ENCODE data around the gene MOBP.
A peak's percentile ranks its signal among the peaks of the same experiment; 100 is the strongest.
"Not testable (repeated sequence)": the region's sequence is repeated elsewhere in the genome, so short reads cannot be mapped to it uniquely, and the experiment has no call there.

Gene MOBP

GRCh38 chr3:39467394-39468107 is at the start of gene MOBP:
Gene MOBP (plus strand): TSS chr3:39467680. CDS start chr3:39502070, 34,390 bp downstream.
- peaks cover 17% of the 10 kb centered on the region for H3K27me3 Mint-ChIP-seq
- no peak within 1 kb of the TSS for H3K4me3 Mint-ChIP-seq
- H3K4me1 Mint-ChIP-seq: no peaks in the 10 kb centered on the region
- ATAC-seq (ENCODE audit: low read depth) (no peak), DNase-seq (ENCODE audit: low spot score in 2 of 2) (no peak)
- no peaks in the 10 kb centered on the region for H3K36me3 Mint-ChIP-seq
- no peaks in the 10 kb centered on the region for H3K9me3 Mint-ChIP-seq
- no peak within 1 kb of the TSS for H3K27ac Mint-ChIP-seq

DNA sequence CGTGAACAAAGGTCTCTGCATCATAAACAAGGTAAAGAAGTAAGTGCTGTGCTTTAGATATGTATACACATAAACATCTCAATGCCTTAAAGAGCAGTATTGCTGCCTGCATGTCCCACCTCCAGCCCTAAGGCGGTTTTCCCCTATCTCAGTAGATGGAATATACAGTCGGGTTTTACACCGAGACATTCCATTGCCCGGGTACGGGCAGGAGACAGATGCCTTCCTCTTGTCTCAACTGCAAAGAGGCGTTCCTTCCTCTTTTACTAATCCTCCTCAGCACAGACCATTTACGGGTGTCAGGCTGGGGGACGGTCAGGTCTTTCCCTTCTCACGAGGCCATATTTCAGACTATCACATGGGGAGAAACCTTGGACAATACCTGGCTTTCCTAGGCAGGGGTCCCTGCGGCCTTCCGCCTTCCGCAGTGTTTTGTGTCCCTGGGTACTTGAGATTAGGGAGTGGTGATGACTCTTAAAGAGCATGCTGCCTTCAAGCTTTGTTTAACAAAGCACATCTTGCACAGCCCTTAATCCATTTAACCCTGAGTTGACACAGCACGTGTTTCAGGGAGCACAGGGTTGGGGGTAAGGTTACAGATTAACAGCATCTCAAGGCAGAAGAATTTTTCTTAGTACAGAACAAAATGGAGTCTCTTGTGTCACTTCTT is 48.8 kb upstream of the MOBP start:
- H3K9me3 Mint-ChIP-seq: not testable (repeated sequence)

GRCh38 chr3:39419742-39420315 is 47.7 kb upstream of the MOBP start:
- H3K36me3 Mint-ChIP-seq: no peaks in the 10 kb centered on the region
- peaks cover 1% of the 10 kb centered on the region for H3K27me3 Mint-ChIP-seq
- no peaks in the 10 kb centered on the region for H3K9me3 Mint-ChIP-seq
- ATAC-seq (ENCODE audit: low read depth): no peak
- H3K27ac Mint-ChIP-seq: no peak overlapping the region
- DNase-seq (ENCODE audit: low spot score in 2 of 2): no peak
- H3K4me3 Mint-ChIP-seq: no peak overlapping the region
- no peaks in the 10 kb centered on the region for H3K4me1 Mint-ChIP-seq

More for the DNA sequence above, 48.8 kb upstream of the MOBP start:
- DNase-seq (ENCODE audit: low spot score in 2 of 2); H3K27ac Mint-ChIP-seq; H3K36me3 Mint-ChIP-seq; H3K4me3 Mint-ChIP-seq; H3K27me3 Mint-ChIP-seq; ATAC-seq (ENCODE audit: low read depth); H3K4me1 Mint-ChIP-seq: not testable (repeated sequence)

DNA sequence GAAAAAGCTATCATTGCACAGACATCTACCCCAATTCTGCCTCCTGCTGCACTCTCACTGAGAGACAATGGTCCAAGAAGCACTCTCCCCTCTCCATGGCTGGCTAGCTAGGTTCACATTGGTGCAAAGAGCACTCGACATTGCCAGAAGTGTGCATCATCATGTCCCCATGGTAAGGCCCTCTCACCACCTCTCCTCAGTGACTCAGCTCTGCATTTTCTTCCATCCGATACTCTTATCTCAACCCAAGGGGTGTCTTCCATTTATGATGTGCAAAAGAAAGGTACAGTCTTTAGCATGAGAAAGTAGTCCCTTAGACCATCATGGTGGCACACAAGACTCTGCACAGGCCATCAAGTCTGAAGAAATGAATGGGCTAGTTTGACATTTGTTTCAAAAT is 46.9 kb upstream of the MOBP start:
- Mint-ChIP-seq H3K4me3 (no peak overlapping the region), H3K9me3 (no peaks in the 10 kb centered on the region), H3K36me3 (no peaks in the 10 kb centered on the region), H3K27ac (no peak overlapping the region), H3K27me3 (peaks cover 1% of the 10 kb centered on the region), H3K4me1 (no peaks in the 10 kb centered on the region)
- no peak for DNase-seq (ENCODE audit: low spot score in 2 of 2)
- ATAC-seq (ENCODE audit: low read depth): no peak

- Mint-ChIP-seq H3K4me3 (no peak overlapping the region), H3K27ac (no peak overlapping the region), H3K4me1 (no peaks in the 10 kb centered on the region), H3K36me3 (no peaks in the 10 kb centered on the region), H3K27me3 (no peaks in the 10 kb centered on the region), H3K9me3 (no peaks in the 10 kb centered on the region)
- ATAC-seq (ENCODE audit: low read depth): no peak
- DNase-seq (ENCODE audit: low spot score in 2 of 2): no peak
These were observed 44.0 kb upstream of the MOBP start for GRCh38 chr3:39423436-39423970.

DNA sequence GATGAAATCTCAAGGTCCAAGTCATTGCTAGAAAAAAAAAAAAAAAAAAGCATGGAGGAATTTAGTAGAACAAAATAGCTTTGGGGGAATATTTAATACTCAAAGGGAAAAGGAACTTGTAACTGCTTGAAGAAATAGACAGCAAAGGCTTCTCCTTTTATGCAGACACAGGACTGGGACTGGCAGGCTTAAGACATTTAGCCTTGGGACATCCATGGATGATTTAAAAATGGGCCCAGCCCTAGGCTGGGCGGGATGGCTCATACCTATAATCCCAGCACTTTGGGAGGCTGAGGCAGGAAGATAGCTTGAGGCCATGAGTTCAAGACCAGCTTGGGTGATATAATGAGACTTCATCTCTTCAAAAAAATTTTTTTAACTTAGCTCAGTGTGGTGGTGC is 41.2 kb upstream of the MOBP start:
- peaks cover 9% of the 10 kb centered on the region for H3K27me3 Mint-ChIP-seq
- no peaks in the 10 kb centered on the region for H3K36me3 Mint-ChIP-seq
- no peak overlapping the region for H3K4me3 Mint-ChIP-seq
- no peaks in the 10 kb centered on the region for H3K9me3 Mint-ChIP-seq
- H3K27ac Mint-ChIP-seq: no peak overlapping the region
- ATAC-seq (ENCODE audit: low read depth) (no peak), DNase-seq (ENCODE audit: low spot score in 2 of 2) (no peak)
- H3K4me1 Mint-ChIP-seq: no peaks in the 10 kb centered on the region

GRCh38 chr3:39427506-39427905 is 40.0 kb upstream of the MOBP start:
- Mint-ChIP-seq H3K4me1 (no peaks in the 10 kb centered on the region), H3K27me3 (peaks cover 9% of the 10 kb centered on the region), H3K27ac (no peak overlapping the region), H3K9me3 (no peaks in the 10 kb centered on the region), H3K4me3 (no peak overlapping the region), H3K36me3 (no peaks in the 10 kb centered on the region)
- no peak for ATAC-seq (ENCODE audit: low read depth)
- no peak for DNase-seq (ENCODE audit: low spot score in 2 of 2)

GRCh38 chr3:39428745-39429201 is 38.7 kb upstream of the MOBP start:
- Mint-ChIP-seq H3K27me3 (peaks cover 9% of the 10 kb centered on the region), H3K36me3 (no peaks in the 10 kb centered on the region), H3K27ac (no peak overlapping the region), H3K4me1 (no peaks in the 10 kb centered on the region), H3K9me3 (no peaks in the 10 kb centered on the region), H3K4me3 (no peak overlapping the region)
- ATAC-seq (ENCODE audit: low read depth) (no peak), DNase-seq (ENCODE audit: low spot score in 2 of 2) (no peak)

DNA sequence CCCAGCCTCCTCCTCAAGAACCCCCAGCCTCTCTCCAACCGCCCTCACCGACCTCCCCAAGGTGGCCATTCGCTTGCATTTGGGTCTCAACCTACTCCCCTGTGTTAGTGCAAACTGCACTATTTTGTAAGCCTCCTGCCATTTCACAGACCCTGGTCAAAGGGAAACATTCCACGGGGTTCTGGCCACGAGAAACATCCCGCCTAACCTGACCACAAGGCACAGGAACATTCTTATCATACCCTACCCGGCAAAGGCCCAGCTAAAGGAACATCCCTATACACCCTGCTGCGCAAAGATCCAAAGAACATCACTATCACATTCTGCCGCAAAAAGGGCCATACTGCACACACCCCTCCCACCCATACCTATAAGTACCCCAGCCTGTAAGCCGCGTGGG is 38.0 kb upstream of the MOBP start:
- Mint-ChIP-seq H3K9me3 (no peaks in the 10 kb centered on the region), H3K36me3 (no peaks in the 10 kb centered on the region), H3K27me3 (peaks cover 9% of the 10 kb centered on the region), H3K4me1 (no peaks in the 10 kb centered on the region), H3K27ac (no peak overlapping the region), H3K4me3 (no peak overlapping the region)
- DNase-seq (ENCODE audit: low spot score in 2 of 2): no peak
- no peak for ATAC-seq (ENCODE audit: low read depth)

GRCh38 chr3:39432342-39432741 is 35.1 kb upstream of the MOBP start:
- Mint-ChIP-seq H3K36me3 (no peaks in the 10 kb centered on the region), H3K4me3 (no peak overlapping the region), H3K4me1 (peaks cover 5% of the 10 kb centered on the region), H3K9me3 (no peaks in the 10 kb centered on the region), H3K27ac (no peak overlapping the region), H3K27me3 (peaks cover 9% of the 10 kb centered on the region)
- DNase-seq (ENCODE audit: low spot score in 2 of 2) (no peak), ATAC-seq (ENCODE audit: low read depth) (no peak)

GRCh38 chr3:39433642-39434041 is 33.8 kb upstream of the MOBP start:
- no peak overlapping the region for H3K27ac Mint-ChIP-seq
- no peaks in the 10 kb centered on the region for H3K9me3 Mint-ChIP-seq
- peaks cover 9% of the 10 kb centered on the region for H3K27me3 Mint-ChIP-seq
- no peaks in the 10 kb centered on the region for H3K36me3 Mint-ChIP-seq
- ATAC-seq (ENCODE audit: low read depth) (no peak), DNase-seq (ENCODE audit: low spot score in 2 of 2) (no peak)
- H3K4me3 Mint-ChIP-seq: no peak overlapping the region
- peaks cover 5% of the 10 kb centered on the region for H3K4me1 Mint-ChIP-seq

DNA sequence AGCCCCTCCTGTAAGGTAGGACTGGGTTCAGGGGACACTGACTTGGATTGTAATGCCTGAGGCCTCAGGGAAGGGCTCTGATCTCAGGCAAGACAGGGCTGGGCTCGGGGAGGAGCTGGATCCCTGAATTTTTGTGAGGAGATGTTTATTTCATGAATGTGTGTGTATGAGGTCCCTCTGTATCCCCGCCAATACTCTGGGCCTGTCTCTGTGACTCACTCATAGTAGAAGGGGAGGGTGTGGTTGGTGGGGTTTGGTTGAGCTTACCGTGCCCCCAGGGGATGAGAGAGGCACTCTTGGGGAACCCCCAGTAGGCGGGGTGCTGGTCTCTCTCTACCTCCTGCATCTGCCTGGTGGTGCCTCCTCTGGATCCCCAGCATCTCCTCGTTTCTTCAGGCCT is 32.9 kb upstream of the MOBP start:
- no peak overlapping the region for H3K27ac Mint-ChIP-seq

DNA sequence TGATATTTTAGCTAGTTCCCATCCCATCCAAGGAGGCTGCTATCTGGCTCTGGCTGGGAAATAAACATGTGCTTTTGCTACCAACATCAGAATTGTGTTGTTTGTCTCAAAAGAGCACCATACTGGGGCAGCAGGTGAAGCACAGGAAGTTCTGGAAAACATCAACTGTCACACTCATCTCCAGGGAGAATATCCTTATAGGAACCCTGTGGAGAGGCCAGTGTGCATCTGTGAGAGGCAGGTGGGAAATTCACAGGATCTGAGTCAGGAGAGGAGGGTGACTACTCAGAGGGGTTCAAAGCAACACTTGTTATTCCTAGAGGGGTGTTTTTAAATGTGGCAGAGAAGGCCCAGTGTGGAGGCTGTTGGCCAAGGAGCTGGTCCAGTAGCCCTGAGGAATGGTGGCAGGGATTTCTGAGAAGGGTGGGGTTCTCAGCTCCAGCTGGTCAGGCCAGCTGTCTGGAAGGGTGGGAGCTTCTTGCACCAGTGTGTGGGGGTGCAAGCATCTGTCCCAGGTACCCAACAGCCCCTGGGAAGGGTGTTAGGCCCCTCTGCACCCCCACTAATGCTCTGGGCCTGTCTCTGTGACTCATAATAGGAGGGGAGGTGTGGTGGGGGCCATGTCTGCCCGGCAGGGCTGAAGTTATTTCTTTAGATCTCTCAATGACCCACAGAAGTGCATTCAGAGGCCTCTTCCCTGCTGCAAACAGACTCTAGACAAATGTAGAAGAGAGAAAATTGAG is 32.3 kb upstream of the MOBP start:
- Mint-ChIP-seq H3K27me3 (peaks cover 6% of the 10 kb centered on the region), H3K27ac (no peak overlapping the region), H3K4me1 (peaks cover 5% of the 10 kb centered on the region), H3K36me3 (no peaks in the 10 kb centered on the region), H3K9me3 (no peaks in the 10 kb centered on the region), H3K4me3 (no peak overlapping the region)
- DNase-seq (ENCODE audit: low spot score in 2 of 2) (no peak), ATAC-seq (ENCODE audit: low read depth) (no peak)

More for the DNA sequence above, 32.9 kb upstream of the MOBP start:
- H3K27me3 Mint-ChIP-seq: peaks cover 9% of the 10 kb centered on the region
- H3K4me1 Mint-ChIP-seq: peaks cover 5% of the 10 kb centered on the region
- no peaks in the 10 kb centered on the region for H3K36me3 Mint-ChIP-seq
- no peak overlapping the region for H3K4me3 Mint-ChIP-seq
- ATAC-seq (ENCODE audit: low read depth) (peak; percentile 88), DNase-seq (ENCODE audit: low spot score in 2 of 2) (no peak)
- H3K9me3 Mint-ChIP-seq: no peaks in the 10 kb centered on the region

DNA sequence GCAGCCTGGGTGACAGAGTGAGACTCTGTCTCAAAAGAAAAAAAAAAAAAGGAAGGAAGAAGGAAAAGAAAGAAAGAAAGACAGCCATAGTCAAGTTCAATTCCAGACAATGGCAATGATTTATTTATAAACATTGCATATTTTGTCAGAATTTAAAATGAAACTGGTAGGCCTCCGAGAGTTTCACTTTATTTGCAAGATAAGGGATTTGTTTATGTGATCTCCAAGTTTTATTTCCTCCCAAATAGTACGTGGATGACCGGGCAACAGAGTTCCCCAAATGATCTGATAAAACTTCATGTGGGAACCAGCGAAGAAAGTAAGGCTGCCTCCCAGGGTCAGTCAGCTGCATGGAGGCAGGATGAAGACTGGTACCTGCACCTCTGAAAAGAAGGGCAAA is 28.6 kb upstream of the MOBP start:
- no peak overlapping the region for H3K4me3 Mint-ChIP-seq
- peaks cover 5% of the 10 kb centered on the region for H3K4me1 Mint-ChIP-seq
- H3K9me3 Mint-ChIP-seq: no peaks in the 10 kb centered on the region
- ATAC-seq (ENCODE audit: low read depth) (no peak), DNase-seq (ENCODE audit: low spot score in 2 of 2) (no peak)
- H3K27me3 Mint-ChIP-seq: peaks cover under 1% of the 10 kb centered on the region
- no peak overlapping the region for H3K27ac Mint-ChIP-seq
- no peaks in the 10 kb centered on the region for H3K36me3 Mint-ChIP-seq
